ENCODE measurements around the gene SYS1.

GRCh38 chr20:45339799-45340198 is 23.2 kb upstream of the SYS1 start:
- TF ChIP-seq POLR2A (IDR thresholded peaks at IDR 0.05) (no peak), CTCF (IDR thresholded peaks at IDR 0.05) (no peak), EP300 (IDR thresholded peaks at IDR 0.05) (no peak), POLR2AphosphoS5 (IDR thresholded peaks at IDR 0.05) (no peak)
